PFSK-1 (cell line): ENCODE measurements around the gene SYTL2. TPM values are rescaled to one million over a fixed set of nuclear protein-coding genes. Genes with fewer than 3 reads are reported as not detected.

Experiments
- FOXP2 ChIP-seq: optimal IDR thresholded peaks from 2 replicates; pipeline ENCODE3; 2011; ENCODE audit warnings: borderline replicate concordance, control low read depth, inconsistent platforms; ENCODE audit not compliant: insufficient read depth; ENCODE audit errors: extremely low read length, extremely low read depth
- POLR2AphosphoS5 ChIP-seq: IDR thresholded peaks from 2 replicates; pipeline ENCODE4 v1.6.1; 2012; ENCODE audit warnings: low read depth, mild to moderate bottlenecking, control low read depth, low read length, moderate library complexity
- SIN3A ChIP-seq: IDR thresholded peaks from 2 replicates; pipeline ENCODE4 v1.6.1; 2012; ENCODE audit warnings: mild to moderate bottlenecking, low read length, moderate library complexity, borderline replicate concordance; ENCODE audit not compliant: insufficient read depth
- TAF1 ChIP-seq: IDR thresholded peaks from 2 replicates; pipeline ENCODE4 v1.6.1; 2012; ENCODE audit warnings: low read length, control low read depth, borderline replicate concordance; ENCODE audit not compliant: insufficient read depth
- polyA plus RNA-seq: library from polyadenylated mRNA; unstranded; fragments of >200 nt; gene quantifications from one replicate; pipeline ENCODE4 v1.2.1, GENCODE V29; 2012; ENCODE audit warnings: low read depth, missing spikeins; ENCODE audit not compliant: insufficient read length
- TF ChIP-seq, protein P1 (sequence below), 2 experiments: IDR thresholded peaks; 2 replicates each; pipeline versions ENCODE4 v1.6.1 to v1.8.0; 2011 to 2012; ENCODE audit warnings: low read depth in 2 of 2, low read length in 2 of 2, control low read depth in 1 of 2, inconsistent platforms in 1 of 2, mild to moderate bottlenecking in 1 of 2, moderate library complexity in 1 of 2; ENCODE audit not compliant: insufficient read depth in 1 of 2

SYTL2 gene
- 0.24 TPM for polyA plus RNA-seq

GRCh38 chr11:85810871-85811611 is at the start of gene SYTL2:
Gene SYTL2, minus strand, starts transcription at chr11:85811141. Its CDS starts 53,416 bp downstream, at chr11:85757725.
- TF ChIP-seq FOXP2 (peak; percentile 40), POLR2AphosphoS5 (no peak)

GRCh38 chr11:85857098-85857497 is 46.2 kb upstream of the SYTL2 start:
- TF ChIP-seq POLR2AphosphoS5 (no peak), SIN3A (no peak), FOXP2 (no peak), TAF1 (no peak)
- TF ChIP-seq, protein P1, sequence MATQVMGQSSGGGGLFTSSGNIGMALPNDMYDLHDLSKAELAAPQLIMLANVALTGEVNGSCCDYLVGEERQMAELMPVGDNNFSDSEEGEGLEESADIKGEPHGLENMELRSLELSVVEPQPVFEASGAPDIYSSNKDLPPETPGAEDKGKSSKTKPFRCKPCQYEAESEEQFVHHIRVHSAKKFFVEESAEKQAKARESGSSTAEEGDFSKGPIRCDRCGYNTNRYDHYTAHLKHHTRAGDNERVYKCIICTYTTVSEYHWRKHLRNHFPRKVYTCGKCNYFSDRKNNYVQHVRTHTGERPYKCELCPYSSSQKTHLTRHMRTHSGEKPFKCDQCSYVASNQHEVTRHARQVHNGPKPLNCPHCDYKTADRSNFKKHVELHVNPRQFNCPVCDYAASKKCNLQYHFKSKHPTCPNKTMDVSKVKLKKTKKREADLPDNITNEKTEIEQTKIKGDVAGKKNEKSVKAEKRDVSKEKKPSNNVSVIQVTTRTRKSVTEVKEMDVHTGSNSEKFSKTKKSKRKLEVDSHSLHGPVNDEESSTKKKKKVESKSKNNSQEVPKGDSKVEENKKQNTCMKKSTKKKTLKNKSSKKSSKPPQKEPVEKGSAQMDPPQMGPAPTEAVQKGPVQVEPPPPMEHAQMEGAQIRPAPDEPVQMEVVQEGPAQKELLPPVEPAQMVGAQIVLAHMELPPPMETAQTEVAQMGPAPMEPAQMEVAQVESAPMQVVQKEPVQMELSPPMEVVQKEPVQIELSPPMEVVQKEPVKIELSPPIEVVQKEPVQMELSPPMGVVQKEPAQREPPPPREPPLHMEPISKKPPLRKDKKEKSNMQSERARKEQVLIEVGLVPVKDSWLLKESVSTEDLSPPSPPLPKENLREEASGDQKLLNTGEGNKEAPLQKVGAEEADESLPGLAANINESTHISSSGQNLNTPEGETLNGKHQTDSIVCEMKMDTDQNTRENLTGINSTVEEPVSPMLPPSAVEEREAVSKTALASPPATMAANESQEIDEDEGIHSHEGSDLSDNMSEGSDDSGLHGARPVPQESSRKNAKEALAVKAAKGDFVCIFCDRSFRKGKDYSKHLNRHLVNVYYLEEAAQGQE (IDR thresholded peaks at IDR 0.05; ENCODE audit: insufficient read depth in 1 of 2, low read depth in 2 of 2, low read length in 2 of 2): no peak

GRCh38 chr11:85855341-85855656 is 44.4 kb upstream of the SYTL2 start, which contains the start of gene CCDC83:
Gene CCDC83, plus strand, starts transcription at chr11:85855383. Its CDS starts 9,741 bp downstream, at chr11:85865124.
- TF ChIP-seq TAF1 (no peak), FOXP2 (no peak), POLR2AphosphoS5 (no peak), SIN3A (no peak)
- TF ChIP-seq, protein P1 (IDR thresholded peaks at IDR 0.05; ENCODE audit: insufficient read depth in 1 of 2, low read depth in 2 of 2, low read length in 2 of 2): no peak

DNA sequence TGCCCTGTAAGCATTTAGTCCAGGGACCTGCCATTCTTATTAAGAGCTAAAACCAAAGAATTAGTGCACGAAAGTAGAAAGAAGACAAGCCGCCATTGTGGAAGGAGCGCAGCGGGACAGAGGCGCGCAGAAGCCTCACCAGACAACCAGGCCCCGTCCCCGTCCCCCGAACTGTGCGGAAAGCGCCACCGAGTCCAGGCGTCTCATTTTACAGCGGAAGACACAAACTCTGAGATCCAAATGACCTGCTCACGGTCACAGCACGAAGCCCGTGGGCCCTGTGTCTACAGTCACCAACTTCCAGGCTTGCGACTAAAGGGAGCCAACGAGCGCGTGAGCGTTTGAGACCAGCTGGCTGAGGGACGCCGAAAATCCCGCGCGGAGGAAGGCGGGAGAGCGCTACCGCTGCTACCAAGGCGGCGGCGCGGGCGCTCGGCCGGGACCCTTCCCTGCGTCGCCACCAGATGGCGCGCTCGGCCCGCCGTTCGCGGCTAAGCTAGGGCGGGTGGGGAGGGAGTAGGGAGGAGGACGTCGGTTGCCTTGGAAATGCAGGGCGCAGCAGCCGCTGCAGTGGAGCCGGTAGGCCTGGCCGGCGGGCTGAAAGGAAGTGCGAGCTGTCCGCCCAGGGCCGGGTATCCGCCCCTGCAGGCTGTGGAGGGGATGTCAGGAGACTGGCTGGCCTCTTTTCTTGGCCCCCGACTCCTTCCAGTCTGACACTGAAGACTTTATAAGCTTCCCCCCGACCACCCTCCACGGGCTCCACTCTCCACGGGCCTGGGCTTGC is 43.8 kb upstream of the SYTL2 start:
- TF ChIP-seq FOXP2 (peak; percentile 70), POLR2AphosphoS5 (peak; percentile 75), SIN3A (no peak)
- TF ChIP-seq, protein P1 (IDR thresholded peaks at IDR 0.05; ENCODE audit: insufficient read depth in 1 of 2, low read depth in 2 of 2, low read length in 2 of 2): no peak; a peak in 1 of 4 replicates

DNA sequence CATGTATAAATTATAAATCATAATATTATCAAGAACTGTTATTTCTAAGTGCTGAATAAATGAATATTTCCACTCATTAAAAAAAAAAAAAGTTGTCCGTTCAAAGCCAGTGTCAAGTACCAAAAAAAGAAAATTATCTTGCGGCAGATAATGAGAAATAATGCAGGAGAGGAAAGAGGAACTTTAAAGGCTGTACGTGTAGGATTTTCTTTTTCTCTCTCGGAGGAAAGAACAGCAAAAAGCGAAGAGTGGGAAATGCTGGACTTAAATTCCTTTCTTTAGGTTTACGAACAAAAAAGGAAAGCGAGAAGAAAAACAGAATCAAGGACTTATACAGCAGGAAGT is 43.2 kb upstream of the SYTL2 start:
- TF ChIP-seq POLR2AphosphoS5 (no peak), FOXP2 (no peak), TAF1 (no peak), SIN3A (no peak)
- TF ChIP-seq, protein P1 (IDR thresholded peaks at IDR 0.05; ENCODE audit: insufficient read depth in 1 of 2, low read depth in 2 of 2, low read length in 2 of 2): no peak
